Hepatocyte (in vitro differentiated cells): Measurements from ENCODE around the gene ZC3H8. TPM values are rescaled to one million over a fixed set of nuclear protein-coding genes. Genes with fewer than 3 reads are reported as not detected.

Experiments used
- DNase-seq: peaks from one replicate; pipeline ENCODE4 v3.0.0-alpha.2; 2016; ENCODE audit warnings: low spot score
- H2AFZ ChIP-seq: fragments of 200-600 bp; sonication (generic); 2 replicates; pipeline ENCODE4 v1.6.0; 2016; ENCODE audit warnings: antibody characterized with exemption, mild to moderate bottlenecking
- H3K27ac ChIP-seq: fragments of 200-600 bp; sonication (generic); 2 replicates; pipeline ENCODE4 v1.5.1; 2016; ENCODE audit warnings: mild to moderate bottlenecking
- H3K27me3 ChIP-seq: fragments of 200-600 bp; sonication (generic); 2 replicates; pipeline ENCODE4 v1.6.1; 2016
- H3K36me3 ChIP-seq: fragments of 200-600 bp; sonication (generic); replicated peaks from 2 replicates; pipeline ENCODE4 v1.5.1; 2016; ENCODE audit warnings: low read depth; ENCODE audit not compliant: insufficient read depth
- H3K4me1 ChIP-seq: fragments of 200-600 bp; sonication (generic); 2 replicates; pipeline ENCODE4 v1.5.1; 2016; ENCODE audit warnings: mild to moderate bottlenecking, moderate library complexity; ENCODE audit not compliant: insufficient read depth
- H3K4me2 ChIP-seq: fragments of 200-600 bp; sonication (generic); 2 replicates; pipeline ENCODE4 v1.6.0; 2016
- H3K4me3 ChIP-seq: fragments of 200-600 bp; sonication (generic); 2 replicates; pipeline ENCODE4 v1.5.1; 2016; ENCODE audit warnings: mild to moderate bottlenecking
- H3K79me2 ChIP-seq: fragments of 200-600 bp; sonication (generic); 2 replicates; pipeline ENCODE4 v1.6.0; 2017; ENCODE audit warnings: mild to moderate bottlenecking
- H3K9me2 ChIP-seq: fragments of 200-600 bp; sonication (generic); replicated peaks from 2 replicates; pipeline ENCODE4 v1.6.0; 2017; ENCODE audit warnings: mild to moderate bottlenecking; ENCODE audit not compliant: insufficient read depth
- H3K9me3 ChIP-seq: fragments of 200-600 bp; sonication (generic); 2 replicates; pipeline ENCODE4 v1.5.1; 2016; ENCODE audit warnings: low read depth, mild to moderate bottlenecking
- H4K20me1 ChIP-seq: fragments of 200-600 bp; sonication (generic); 2 replicates; pipeline ENCODE4 v1.6.0; 2016; ENCODE audit warnings: mild to moderate bottlenecking; ENCODE audit not compliant: insufficient read depth, poor library complexity, severe bottlenecking
- CTCF ChIP-seq: fragments of 200-600 bp; sonication (generic); IDR thresholded peaks from 2 replicates; pipeline ENCODE4 v1.5.1; 2016; ENCODE audit warnings: antibody characterized with exemption, mild to moderate bottlenecking; ENCODE audit not compliant: poor library complexity
- EZH2 ChIP-seq: fragments of 200-600 bp; sonication (generic); IDR thresholded peaks from 2 replicates; pipeline ENCODE4 v1.6.1; 2016; ENCODE audit warnings: antibody characterized with exemption, mild to moderate bottlenecking, borderline replicate concordance
- EZH2phosphoT487 ChIP-seq: fragments of 200-600 bp; sonication (generic); IDR thresholded peaks from one replicate; pipeline ENCODE4 v1.6.1; 2018; ENCODE audit warnings: antibody characterized with exemption, mild to moderate bottlenecking, low read depth, moderate library complexity; ENCODE audit not compliant: unreplicated experiment, severe bottlenecking
- WGBS: methylation state at CpG from one replicate; pipeline ENCODE4 v1.1.6; 2016; ENCODE audit warnings: low lambda C conversion rate; ENCODE audit errors: missing lambda C conversion rate; 5-methylcytosine and 5-hydroxymethylcytosine counted together
- polyA plus RNA-seq: library from polyadenylated mRNA; unstranded; fragments of >200 nt; fragmentation: Nextera tagmentation; extraction: Ambion mirVana; gene quantifications from 2 replicates; pipeline ENCODE4 v1.2.1, GENCODE V29; 2016
- total RNA-seq: library from RNA; depleted of rRNA; stranded (reverse); fragments of >200 nt; gene quantifications from 2 replicates; pipeline ENCODE4 v1.2.3, GENCODE V29; 2014

Gene ZC3H8
- total and polyA plus RNA-seq, 2 experiments from 2014 or later = 13.6 to 17.5 TPM

- H3K4me3 ChIP-seq = no peak overlapping the region
- no peak overlapping the region for H3K27ac ChIP-seq
- no peak for DNase-seq
- no peaks in the 10 kb centered on the region for H3K9me2 ChIP-seq
- WGBS = 100% methylated on average over 3 of the region's 3 CpGs
- no peak for TF ChIP-seq CTCF
- no peak for TF ChIP-seq EZH2phosphoT487
- H3K27me3 ChIP-seq = no peaks in the 10 kb centered on the region
- no peaks in the 10 kb centered on the region for H3K4me1 ChIP-seq
- no peaks in the 10 kb centered on the region for H3K9me3 ChIP-seq
- no peak overlapping the region for H2AFZ ChIP-seq
- no peaks in the 10 kb centered on the region for H3K36me3 ChIP-seq
- H4K20me1 ChIP-seq = no peaks in the 10 kb centered on the region
- H3K79me2 ChIP-seq = no peaks in the 10 kb centered on the region
- H3K4me2 ChIP-seq = no peak overlapping the region
Measured at GRCh38 chr2:112189001-112189556, 65.8 kb downstream of the ZC3H8 start.

GRCh38 chr2:112187805-112188596 is 66.8 kb downstream of the ZC3H8 start:
- H3K27ac ChIP-seq = no peak overlapping the region
- no peaks in the 10 kb centered on the region for H3K36me3 ChIP-seq
- TF ChIP-seq EZH2phosphoT487 (no peak), CTCF (no peak), EZH2 (no peak)
- H2AFZ ChIP-seq = no peak overlapping the region
- WGBS = 87% methylated on average over 9 of the region's 9 CpGs
- DNase-seq = no peak
- H3K9me3 ChIP-seq = no peaks in the 10 kb centered on the region
- H3K4me3 ChIP-seq = no peak overlapping the region
- H3K27me3 ChIP-seq = no peaks in the 10 kb centered on the region
- no peaks in the 10 kb centered on the region for H3K4me1 ChIP-seq
- H3K4me2 ChIP-seq = no peak overlapping the region
- H3K79me2 ChIP-seq = no peaks in the 10 kb centered on the region
- no peaks in the 10 kb centered on the region for H4K20me1 ChIP-seq
- no peaks in the 10 kb centered on the region for H3K9me2 ChIP-seq

GRCh38 chr2:112187046-112187715 is 67.7 kb downstream of the ZC3H8 start:
- no peaks in the 10 kb centered on the region for H3K4me1 ChIP-seq
- WGBS = 96% methylated on average over 31 of the region's 31 CpGs
- H4K20me1 ChIP-seq = no peaks in the 10 kb centered on the region
- no peaks in the 10 kb centered on the region for H3K79me2 ChIP-seq
- H3K9me2 ChIP-seq = no peaks in the 10 kb centered on the region
- no peak overlapping the region for H3K4me3 ChIP-seq
- no peak overlapping the region for H2AFZ ChIP-seq
- no peaks in the 10 kb centered on the region for H3K27me3 ChIP-seq
- H3K27ac ChIP-seq = no peak overlapping the region
- no peaks in the 10 kb centered on the region for H3K36me3 ChIP-seq
- TF ChIP-seq EZH2phosphoT487 (no peak), CTCF (no peak), EZH2 (no peak)
- H3K4me2 ChIP-seq = no peak overlapping the region
- no peaks in the 10 kb centered on the region for H3K9me3 ChIP-seq
- no peak for DNase-seq
